Naive B cell (primary cell): Measurements from ENCODE around the gene CRYGN. TPM values are rescaled to one million over a fixed set of nuclear protein-coding genes. Genes with fewer than 3 reads are reported as not detected.

Experiments
- ATAC-seq, 2 donors: fragments of 150-1000 bp; cut with Tn5 transposase; 2 replicates each; pipeline ENCODE4 v1.10.0; 2021; ENCODE audit warnings: low read depth in 2 of 2, mild to moderate bottlenecking in 2 of 2, moderate library complexity in 2 of 2
- DNase-seq: peaks from one replicate; pipeline ENCODE4 v3.0.0; 2022
- H3K27ac Mint-ChIP-seq, 6 donors: one replicate each; pipeline ENCODE4 v1.8.0; 2020 to 2022; ENCODE audit warnings: mild to moderate bottlenecking in 6 of 6, mixed read lengths in 6 of 6, moderate library complexity in 5 of 6, inconsistent platforms in 2 of 6
- H3K27me3 Mint-ChIP-seq, 3 donors: one replicate each; pipeline ENCODE4 v1.8.0; 2021 to 2022; ENCODE audit warnings: mixed read lengths in 3 of 3, mild to moderate bottlenecking in 1 of 3
- H3K36me3 Mint-ChIP-seq, 2 donors: one replicate each; pipeline ENCODE4 v1.8.0; 2020 to 2022; ENCODE audit warnings: mixed read lengths in 2 of 2, inconsistent platforms in 1 of 2, mild to moderate bottlenecking in 1 of 2
- H3K4me1 Mint-ChIP-seq, 3 donors: one replicate each; pipeline ENCODE4 v1.8.0; 2020 to 2022; ENCODE audit warnings: mixed read lengths in 3 of 3, inconsistent platforms in 1 of 3, mild to moderate bottlenecking in 1 of 3, moderate library complexity in 1 of 3
- H3K4me3 Mint-ChIP-seq, 8 donors: one replicate each; pipeline ENCODE4 v1.8.0; 2020 to 2022; ENCODE audit warnings: mild to moderate bottlenecking in 8 of 8, mixed read lengths in 8 of 8, moderate library complexity in 8 of 8, inconsistent platforms in 2 of 8
- H3K9me3 Mint-ChIP-seq, 7 donors: one replicate each; pipeline ENCODE4 v1.8.0; 2020 to 2022; ENCODE audit warnings: mixed read lengths in 7 of 7, mild to moderate bottlenecking in 5 of 7, inconsistent platforms in 2 of 7, moderate library complexity in 1 of 7
- polyA plus RNA-seq, 6 donors: library from polyadenylated mRNA; unstranded; fragments of 300-500 nt; fragmentation: Illumina TruSeq; gene quantifications; one replicate each; pipeline ENCODE4 v1.2.3, GENCODE V29; 2021; ENCODE audit warnings: low read depth in 6 of 6

CRYGN gene
- polyA plus RNA-seq, 6 donors from 2014 or later: not detected

GRCh38 chr7:151432658-151433521, 7.1 kb downstream of the CRYGN start:
- H3K4me3 Mint-ChIP-seq: peak overlapping the region in 2 of 8 donors; percentile 42 to 47
- H3K36me3 Mint-ChIP-seq: no peaks in the 10 kb centered on the region
- H3K27ac Mint-ChIP-seq: peak overlapping the region in 2 of 6 donors; percentile 62 to 95
- H3K4me1 Mint-ChIP-seq: peaks cover 15 to 23% (median 15%) of the 10 kb centered on the region in 3 donors
- DNase-seq: peak; percentile 12
- no peaks in the 10 kb centered on the region for H3K9me3 Mint-ChIP-seq
- peaks cover 11 to 19% (median 15%) of the 10 kb centered on the region in 3 donors for H3K27me3 Mint-ChIP-seq
- peak; percentile 74 to 78 for ATAC-seq

DNA sequence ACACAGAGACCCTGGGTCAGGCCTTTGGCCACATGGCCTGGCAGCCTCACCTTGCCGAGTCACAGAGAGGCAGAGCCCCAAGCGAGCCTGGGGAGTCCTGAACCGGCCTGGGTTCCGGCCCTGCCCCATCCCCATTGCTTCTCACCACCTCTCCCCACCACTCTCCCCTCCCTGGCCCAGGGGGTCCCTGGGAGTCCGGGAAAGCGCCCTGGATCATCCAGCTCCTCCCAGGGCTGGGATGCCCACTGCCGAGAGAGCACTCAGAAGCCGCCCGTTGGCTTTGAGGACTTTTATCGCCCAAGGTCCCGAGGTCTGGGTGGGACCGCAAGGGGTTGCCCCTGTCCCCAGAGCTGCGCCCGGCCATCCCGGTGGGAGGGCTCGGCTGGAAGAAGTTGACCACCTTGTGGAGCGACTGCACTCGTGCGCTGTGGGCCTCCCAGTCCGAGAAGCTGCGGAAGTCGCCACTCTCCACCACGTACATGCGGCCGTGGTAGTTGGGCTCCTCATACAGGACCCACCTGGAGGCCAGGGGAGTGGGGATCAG, 8.1 kb downstream of the CRYGN start:
- H3K4me1 Mint-ChIP-seq: peaks cover 15 to 23% (median 15%) of the 10 kb centered on the region in 3 donors
- H3K9me3 Mint-ChIP-seq: no peaks in the 10 kb centered on the region
- no peak for DNase-seq
- no peak overlapping the region for H3K27ac Mint-ChIP-seq
- H3K27me3 Mint-ChIP-seq: peaks cover 11 to 15% (median 14%) of the 10 kb centered on the region in 3 donors
- ATAC-seq: no peak
- no peaks in the 10 kb centered on the region for H3K36me3 Mint-ChIP-seq
- no peak overlapping the region for H3K4me3 Mint-ChIP-seq

DNA sequence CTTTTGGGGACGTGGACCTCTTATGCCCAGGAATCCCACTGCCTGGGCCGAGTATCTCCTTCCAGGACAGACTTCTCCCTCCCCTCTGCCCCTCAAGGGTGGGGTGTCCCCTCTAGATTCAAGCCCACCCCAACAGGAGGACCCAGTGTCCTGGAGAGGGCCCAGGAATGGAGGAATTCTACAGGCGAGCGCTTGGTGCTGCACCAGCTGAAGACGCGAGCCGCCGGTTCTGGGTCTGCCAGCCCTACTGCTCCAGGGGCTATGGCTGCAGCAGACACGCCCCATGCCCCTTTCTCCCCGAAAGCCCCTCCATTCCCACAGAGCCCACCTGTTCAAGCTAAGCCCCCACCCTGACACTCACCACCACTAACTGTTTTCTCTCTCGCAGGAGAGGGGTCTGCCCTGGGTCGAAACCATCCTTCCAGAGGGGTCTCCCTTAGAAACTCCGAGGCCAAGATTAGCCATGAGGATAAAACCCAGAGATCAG, 8.6 kb downstream of the CRYGN start:
- no peak for ATAC-seq
- Mint-ChIP-seq H3K27me3 (peaks cover 9 to 16% (median 13%) of the 10 kb centered on the region in 3 donors), H3K27ac (no peak overlapping the region), H3K36me3 (no peaks in the 10 kb centered on the region), H3K4me1 (peaks cover 15 to 23% (median 15%) of the 10 kb centered on the region in 3 donors), H3K4me3 (no peak overlapping the region), H3K9me3 (no peaks in the 10 kb centered on the region)
- no peak for DNase-seq

GRCh38 chr7:151430391-151431205, 9.3 kb downstream of the CRYGN start:
- H3K27me3 Mint-ChIP-seq: peaks cover 9 to 16% (median 13%) of the 10 kb centered on the region in 3 donors
- no peaks in the 10 kb centered on the region for H3K9me3 Mint-ChIP-seq
- peaks cover 15 to 23% (median 15%) of the 10 kb centered on the region in 3 donors for H3K4me1 Mint-ChIP-seq
- ATAC-seq: no peak
- no peak overlapping the region for H3K27ac Mint-ChIP-seq
- no peak for DNase-seq
- H3K4me3 Mint-ChIP-seq: no peak overlapping the region
- no peaks in the 10 kb centered on the region for H3K36me3 Mint-ChIP-seq

- peaks cover 15 to 23% (median 15%) of the 10 kb centered on the region in 3 donors for H3K4me1 Mint-ChIP-seq
- ATAC-seq (peak; percentile 31 to 50), DNase-seq (no peak)
- H3K4me3 Mint-ChIP-seq: peak overlapping the region in 1 of 8 donors; percentile 43
- peaks cover 9 to 16% (median 13%) of the 10 kb centered on the region in 3 donors for H3K27me3 Mint-ChIP-seq
- H3K27ac Mint-ChIP-seq: peak overlapping the region in 3 of 6 donors; percentile 15 to 90 (median 26)
- H3K9me3 Mint-ChIP-seq: no peaks in the 10 kb centered on the region
- no peaks in the 10 kb centered on the region for H3K36me3 Mint-ChIP-seq
Observed at GRCh38 chr7:151429560-151430331, 10.2 kb downstream of the CRYGN start.

DNA sequence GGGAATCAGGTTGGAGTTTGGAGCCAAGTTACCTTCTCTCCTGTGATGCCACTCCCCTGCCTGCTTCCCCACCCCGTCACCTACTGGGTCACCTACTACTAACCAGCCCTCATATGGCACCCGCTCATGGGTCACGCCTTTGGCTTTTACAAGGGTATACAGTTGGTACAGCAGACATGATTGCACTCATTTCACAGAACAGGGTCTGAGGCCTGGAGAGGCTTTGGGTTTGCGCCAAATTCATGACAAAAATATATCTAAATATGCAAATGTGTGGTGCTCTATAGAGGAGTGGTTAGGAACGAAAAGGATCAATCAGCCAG, 10.7 kb downstream of the CRYGN start:
- no peak overlapping the region for H3K4me3 Mint-ChIP-seq
- H3K27me3 Mint-ChIP-seq: peaks cover 9 to 16% (median 16%) of the 10 kb centered on the region in 3 donors
- DNase-seq (no peak), ATAC-seq (no peak)
- H3K4me1 Mint-ChIP-seq: peaks cover 15 to 23% (median 15%) of the 10 kb centered on the region in 3 donors
- no peaks in the 10 kb centered on the region for H3K9me3 Mint-ChIP-seq
- H3K27ac Mint-ChIP-seq: no peak overlapping the region
- no peaks in the 10 kb centered on the region for H3K36me3 Mint-ChIP-seq

- DNase-seq (no peak), ATAC-seq (no peak)
- Mint-ChIP-seq H3K9me3 (no peaks in the 10 kb centered on the region), H3K4me3 (no peak overlapping the region), H3K27me3 (peaks cover 9 to 17% (median 16%) of the 10 kb centered on the region in 3 donors), H3K36me3 (no peaks in the 10 kb centered on the region), H3K27ac (peak overlapping the region in 3 of 6 donors; percentile 23 to 82 (median 34)), H3K4me1 (peaks cover 15 to 23% (median 15%) of the 10 kb centered on the region in 3 donors)
Observed at GRCh38 chr7:151428378-151429236, 11.3 kb downstream of the CRYGN start.

DNA sequence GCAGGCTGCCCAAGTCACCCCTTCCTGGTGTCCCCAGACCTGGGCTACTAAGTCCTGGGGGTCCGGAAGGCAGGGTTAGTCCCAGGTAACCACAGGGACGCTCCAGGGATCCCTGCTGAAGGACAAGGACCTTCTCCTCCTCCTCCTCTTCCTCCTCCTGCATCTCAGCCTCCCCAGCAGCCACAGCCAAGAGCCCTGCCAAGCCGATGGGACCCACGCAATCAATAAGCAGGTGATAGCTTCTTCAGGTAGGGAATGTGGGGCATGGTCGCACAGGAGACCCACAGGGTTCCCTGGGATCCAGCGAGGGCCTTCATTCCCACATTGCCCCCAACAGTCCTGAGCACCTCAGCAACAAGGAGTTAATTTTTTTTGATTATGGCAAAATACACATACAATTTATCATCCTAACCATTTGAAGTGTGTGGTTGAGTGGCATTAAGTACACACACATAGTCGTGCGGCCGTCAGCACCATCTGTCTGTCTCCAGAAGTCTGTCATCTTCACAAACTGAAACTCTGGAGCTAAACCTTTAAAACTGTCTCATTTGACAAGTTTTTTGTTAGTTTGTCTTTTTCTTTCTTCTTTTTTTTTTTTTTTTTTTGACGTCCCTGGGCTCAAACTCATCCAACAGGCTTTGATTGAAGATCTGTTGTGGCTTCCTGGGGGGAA, 12.1 kb downstream of the CRYGN start:
- ATAC-seq (no peak), DNase-seq (no peak)
- no peak overlapping the region for H3K4me3 Mint-ChIP-seq
- peak overlapping the region in 2 of 6 donors; percentile 39 to 56 for H3K27ac Mint-ChIP-seq
- peaks cover 9 to 18% (median 11%) of the 10 kb centered on the region in 3 donors for H3K4me1 Mint-ChIP-seq
- H3K27me3 Mint-ChIP-seq: peaks cover 13 to 22% (median 16%) of the 10 kb centered on the region in 3 donors
- no peaks in the 10 kb centered on the region for H3K36me3 Mint-ChIP-seq
- H3K9me3 Mint-ChIP-seq: peaks cover 0 to 2% (median 0%) of the 10 kb centered on the region in 7 donors

DNA sequence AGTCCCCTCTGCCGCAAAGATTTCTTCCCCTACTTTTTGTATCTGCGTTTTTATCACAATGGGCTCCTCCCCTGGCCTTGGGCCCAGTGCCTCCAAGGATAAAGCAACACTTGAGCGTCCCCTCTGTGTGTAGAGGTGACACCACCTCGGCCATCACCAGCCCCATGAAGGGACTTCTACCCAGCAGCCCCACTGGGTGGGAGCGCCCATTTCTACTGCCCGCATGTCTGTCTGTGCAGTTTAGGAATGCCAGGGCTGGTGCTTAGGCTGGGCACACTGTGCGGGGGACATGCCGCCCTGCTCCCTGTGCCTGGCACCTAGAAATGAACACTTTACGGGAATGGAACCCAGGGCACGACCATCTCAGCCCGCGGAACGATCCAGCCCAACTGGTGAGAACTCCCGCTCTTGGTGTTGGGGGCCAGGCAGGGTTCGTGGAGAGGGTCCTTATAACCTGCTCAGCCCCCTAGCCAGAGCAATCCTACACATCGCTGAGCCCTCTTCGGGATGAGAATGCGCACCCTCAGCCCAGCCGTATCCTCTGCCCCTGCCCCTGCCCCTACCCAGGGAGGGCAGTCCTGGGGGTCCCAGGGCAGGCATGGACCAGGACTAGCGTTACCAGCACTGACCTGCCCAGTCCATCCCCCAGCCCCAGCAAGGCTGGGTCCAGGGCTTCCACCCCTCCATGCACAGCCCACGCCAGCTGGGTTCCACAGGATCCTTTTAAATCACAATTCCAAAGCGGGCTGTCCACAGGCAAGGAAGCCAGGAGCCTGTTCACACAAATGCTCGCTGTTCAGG, 12.8 kb downstream of the CRYGN start:
- H3K4me3 Mint-ChIP-seq: no peak overlapping the region
- DNase-seq (no peak), ATAC-seq (no peak)
- peaks cover 0 to 6% of the 10 kb centered on the region in 2 donors for H3K36me3 Mint-ChIP-seq
- peaks cover 0 to 6% (median 2%) of the 10 kb centered on the region in 7 donors for H3K9me3 Mint-ChIP-seq
- peaks cover 6 to 14% (median 9%) of the 10 kb centered on the region in 3 donors for H3K4me1 Mint-ChIP-seq
- no peak overlapping the region for H3K27ac Mint-ChIP-seq
- peaks cover 20 to 23% (median 21%) of the 10 kb centered on the region in 3 donors for H3K27me3 Mint-ChIP-seq

GRCh38 chr7:151426441-151426903, 13.5 kb downstream of the CRYGN start:
- Mint-ChIP-seq H3K27me3 (peaks cover 26 to 29% (median 27%) of the 10 kb centered on the region in 3 donors), H3K9me3 (peaks cover 2 to 12% (median 8%) of the 10 kb centered on the region in 7 donors), H3K4me1 (peaks cover 6 to 14% (median 9%) of the 10 kb centered on the region in 3 donors), H3K4me3 (no peak overlapping the region), H3K36me3 (peaks cover 0 to 12% of the 10 kb centered on the region in 2 donors), H3K27ac (no peak overlapping the region)
- ATAC-seq (no peak), DNase-seq (no peak)
